ENCODE data around the gene BCO2. TPM values are rescaled to one million over a fixed set of nuclear protein-coding genes. Genes with fewer than 3 reads are reported as not detected.

Gene BCO2
- total and polyA plus RNA-seq, 10 of the 15 experiments (the other 5 are each of a cell fraction or from before 2014, with no cell fraction given): 0.29 to 1.0 (median 0.57) TPM

DNA sequence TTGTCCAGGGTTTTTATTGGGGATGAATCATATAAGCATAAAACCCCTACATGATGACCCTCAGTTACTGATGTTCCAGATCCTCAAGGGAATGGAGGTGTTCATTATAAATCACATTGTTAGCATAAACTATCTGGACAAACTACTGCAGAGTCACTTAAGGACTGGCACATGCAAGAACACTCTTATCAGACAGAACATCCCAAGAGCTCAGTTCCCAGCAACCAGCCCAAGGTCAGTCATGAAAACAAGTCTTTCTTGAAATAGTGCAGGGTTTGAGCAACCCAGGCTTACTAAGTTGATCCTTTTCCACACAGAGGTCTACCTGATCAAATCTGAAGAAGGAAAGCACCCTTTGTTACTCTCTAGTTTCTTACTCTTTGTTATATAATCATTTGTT is 37.4 kb downstream of the BCO2 start (continued):
- TF ChIP-seq YBX1 (IDR thresholded peaks at IDR 0.05) (no peak), FOXM1 (IDR thresholded peaks at IDR 0.05; ENCODE audit: low read depth, low read length) (no peak)

DNA sequence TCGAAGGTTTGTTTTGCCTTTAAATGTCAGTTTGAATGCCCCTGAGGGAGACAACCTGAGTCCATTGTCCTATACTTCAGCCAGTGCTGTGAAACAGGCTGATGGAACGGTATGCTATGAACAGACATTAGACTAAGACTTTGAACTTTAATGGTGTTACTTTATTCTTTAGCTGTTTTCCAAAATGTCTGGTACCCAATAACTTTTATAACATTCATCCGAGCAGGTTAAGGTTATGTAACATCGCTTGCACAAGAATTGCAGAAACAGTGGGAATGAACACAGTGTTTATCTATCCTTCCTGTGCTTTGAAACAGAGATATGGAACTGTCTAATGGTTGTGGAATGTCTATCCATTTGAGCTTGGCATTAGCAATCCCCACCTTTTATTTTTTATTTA is 38.4 kb downstream of the BCO2 start:
- in situ Hi-C loops (cut with MboI): no loop called here
- SMC1A ChIA-PET (ENCODE audit: uncharacterized antibody, unreplicated experiment): no interaction called here
- no peak for FAIRE-seq

More for the DNA sequence above, 38.4 kb downstream of the BCO2 start:
- H3K4me3 ChIP-seq: no peak overlapping the region
- H3K4me1 ChIP-seq (ENCODE audit: control insufficient read depth, insufficient read depth, low read length): no peaks in the 10 kb centered on the region
- no peak for ATAC-seq
- CTCF ChIA-PET: interaction anchor here (1.6 to 16.3 kb wide), 2 partner anchors 69 to 1076 kb away, joined by 3 to 314 read pairs; no protein-coding TSS in a partner anchor
- intact Hi-C loops (cut with micrococcal nuclease; ENCODE audit: unreplicated experiment): loop anchor here (10.0 kb wide), 1 partner anchor 1321 kb away; no protein-coding TSS in a partner anchor
- H3K36me3 ChIP-seq (ENCODE audit: control insufficient read depth in 2 of 2, insufficient read depth in 2 of 2, low read length in 1 of 2): no peaks in the 10 kb centered on the region
- 65% methylated on average over 4 of the region's 4 CpGs for WGBS (ENCODE audit: insufficient coverage, insufficient replicate concordance, low lambda C conversion rate, missing lambda C conversion rate)
- H3K9ac ChIP-seq (ENCODE audit: control insufficient read depth, insufficient read depth, low read length): no peak overlapping the region
- no peak overlapping the region for H3K4me2 ChIP-seq (ENCODE audit: control insufficient read depth, insufficient read depth)
- POLR2A ChIA-PET: no interaction called here
- RAD21 ChIA-PET (ENCODE audit: unreplicated experiment): interaction anchor here (1.9 to 3.8 kb wide), 2 partner anchors 66 to 68 kb away, joined by 6 to 15 read pairs; no protein-coding TSS in a partner anchor
- H3K27me3 ChIP-seq (replicated peaks in 1 of 2; ENCODE audit: control insufficient read depth in 2 of 2, insufficient read depth in 2 of 2, low read length in 1 of 2): no peaks in the 10 kb centered on the region
- no peak for DNase-seq (ENCODE audit: low read depth, low spot score)
- no peak overlapping the region for H2AFZ ChIP-seq (ENCODE audit: control insufficient read depth, low read depth, low read length)
- H3K79me2 ChIP-seq (ENCODE audit: control insufficient read depth, insufficient read depth, low read length): no peaks in the 10 kb centered on the region
- no peaks in the 10 kb centered on the region for H3K9me3 ChIP-seq (replicated peaks; ENCODE audit: control insufficient read depth, insufficient read depth, low read length)
- no TSS peak for BruUV-seq (replicated peaks)
- no peak overlapping the region for H3K27ac ChIP-seq (ENCODE audit: control insufficient read depth, insufficient read depth)
- H4K20me1 ChIP-seq (ENCODE audit: control insufficient read depth, insufficient read depth): no peaks in the 10 kb centered on the region
- TF ChIP-seq ZZZ3 (IDR thresholded peaks at IDR 0.05; ENCODE audit: control insufficient read depth, insufficient read length, low read depth) (no peak), SREBF1 (IDR thresholded peaks at IDR 0.05; ENCODE audit: low read length) (no peak), YBX1 (IDR thresholded peaks at IDR 0.05) (no peak), ZNF24 (IDR thresholded peaks at IDR 0.05) (no peak), STAT1 (conservative IDR thresholded peaks at IDR 0.05) (no peak), MEF2B (IDR thresholded peaks at IDR 0.05; ENCODE audit: partially characterized antibody, poor library complexity, severe bottlenecking) (no peak), KLF5 (IDR thresholded peaks at IDR 0.05; ENCODE audit: partially characterized antibody) (no peak), SIX5 (IDR thresholded peaks at IDR 0.05; ENCODE audit: low read depth, low read length, severe bottlenecking) (no peak), FOS (IDR thresholded peaks at IDR 0.05; ENCODE audit: borderline replicate concordance, extremely low read depth, insufficient read length) (no peak), BCL11A (IDR thresholded peaks at IDR 0.05; ENCODE audit: low read depth, low read length) (no peak)
- TF ChIP-seq, protein P1, sequence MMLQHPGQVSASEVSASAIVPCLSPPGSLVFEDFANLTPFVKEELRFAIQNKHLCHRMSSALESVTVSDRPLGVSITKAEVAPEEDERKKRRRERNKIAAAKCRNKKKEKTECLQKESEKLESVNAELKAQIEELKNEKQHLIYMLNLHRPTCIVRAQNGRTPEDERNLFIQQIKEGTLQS (IDR thresholded peaks at IDR 0.05; ENCODE audit: borderline replicate concordance, extremely low read depth, low read depth, low read length): no peak

Measured in GM12878 (cell line).